Activated gamma-delta T cell (primary cell): Measurements from ENCODE around the gene ANKRD1.

ENCODE experiments used
- DNase-seq: peaks from one replicate; lab custom pipeline; 2025; lab: John Stamatoyannopoulos, UW

ANKRD1 gene

DNA sequence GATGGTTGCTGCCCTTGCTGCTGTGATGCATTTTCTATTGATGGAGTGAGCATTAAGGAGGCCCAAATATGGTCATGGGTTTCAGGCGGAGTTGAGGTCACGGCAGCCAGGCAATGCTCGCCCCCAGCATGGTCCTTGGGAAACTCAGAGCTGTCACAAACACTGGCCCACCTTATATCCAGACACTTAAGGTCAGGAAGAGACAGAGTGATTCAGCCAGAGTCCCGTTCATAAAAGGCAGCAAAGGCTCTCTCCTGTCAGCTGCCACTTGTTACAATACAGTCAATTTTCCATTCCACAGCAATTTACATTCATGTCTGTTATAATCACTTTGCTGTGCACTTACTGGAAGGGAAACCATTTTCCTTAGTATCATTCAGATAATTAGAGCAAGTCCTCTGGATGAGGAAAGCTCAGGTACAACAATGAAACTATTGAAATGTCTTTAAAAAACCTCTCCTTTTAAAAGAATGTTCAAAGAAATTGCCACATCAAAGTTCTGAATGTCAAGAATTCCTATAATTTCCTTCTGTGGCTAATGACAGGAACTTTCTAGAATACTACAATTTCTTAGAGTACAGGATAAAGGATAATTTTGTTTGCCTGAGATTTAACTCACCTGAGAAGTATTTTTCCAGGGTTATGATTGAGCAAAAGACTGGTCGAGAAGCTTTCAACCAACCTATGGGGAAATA, 14.8 kb upstream of the ANKRD1 start:
- no peak for DNase-seq

- no peak for DNase-seq
These were observed 10.3 kb upstream of the ANKRD1 start for GRCh38 chr10:90930971-90931871.

DNA sequence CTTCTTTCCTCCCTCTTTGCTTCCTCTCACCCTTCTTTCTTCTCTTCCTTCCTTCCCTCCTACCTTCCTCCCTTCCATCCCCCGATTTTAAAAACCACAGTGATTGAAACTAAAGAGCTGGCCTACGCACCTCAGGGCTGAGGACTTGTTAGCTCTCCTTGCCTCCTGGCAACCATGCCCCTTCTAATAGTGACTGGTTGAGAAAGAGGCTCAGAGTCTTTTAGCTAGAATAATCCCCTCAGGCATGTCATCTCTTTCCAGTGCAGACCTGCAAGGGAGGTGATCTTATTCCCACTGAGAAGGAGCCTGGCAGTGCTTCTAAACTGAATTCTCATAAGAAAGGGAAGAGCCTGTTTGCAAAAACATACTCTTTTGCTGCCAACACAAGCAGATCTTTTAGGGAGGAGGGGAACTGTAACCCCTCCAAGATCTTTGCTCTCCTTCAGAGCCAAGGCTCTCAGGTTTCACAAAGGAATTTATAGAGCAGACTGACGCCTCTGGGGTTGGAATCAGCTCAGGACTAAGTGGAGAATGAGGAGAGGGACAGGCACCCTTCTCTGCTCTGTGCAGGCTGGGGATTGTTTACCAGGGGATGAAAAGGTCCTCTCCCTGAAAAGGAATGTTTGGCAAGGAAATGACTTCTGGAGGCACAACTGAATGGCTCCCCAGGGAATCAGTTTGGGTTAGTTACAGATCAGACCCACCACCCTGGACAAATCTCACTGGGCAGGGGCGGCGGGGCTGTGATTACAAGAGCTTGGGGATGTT, 9.4 kb upstream of the ANKRD1 start:
- DNase-seq, result no peak

GRCh38 chr10:90929179-90929578, 8.3 kb upstream of the ANKRD1 start:
- DNase-seq, result no peak

GRCh38 chr10:90927293-90927692, 6.4 kb upstream of the ANKRD1 start:
- DNase-seq, result no peak

DNA sequence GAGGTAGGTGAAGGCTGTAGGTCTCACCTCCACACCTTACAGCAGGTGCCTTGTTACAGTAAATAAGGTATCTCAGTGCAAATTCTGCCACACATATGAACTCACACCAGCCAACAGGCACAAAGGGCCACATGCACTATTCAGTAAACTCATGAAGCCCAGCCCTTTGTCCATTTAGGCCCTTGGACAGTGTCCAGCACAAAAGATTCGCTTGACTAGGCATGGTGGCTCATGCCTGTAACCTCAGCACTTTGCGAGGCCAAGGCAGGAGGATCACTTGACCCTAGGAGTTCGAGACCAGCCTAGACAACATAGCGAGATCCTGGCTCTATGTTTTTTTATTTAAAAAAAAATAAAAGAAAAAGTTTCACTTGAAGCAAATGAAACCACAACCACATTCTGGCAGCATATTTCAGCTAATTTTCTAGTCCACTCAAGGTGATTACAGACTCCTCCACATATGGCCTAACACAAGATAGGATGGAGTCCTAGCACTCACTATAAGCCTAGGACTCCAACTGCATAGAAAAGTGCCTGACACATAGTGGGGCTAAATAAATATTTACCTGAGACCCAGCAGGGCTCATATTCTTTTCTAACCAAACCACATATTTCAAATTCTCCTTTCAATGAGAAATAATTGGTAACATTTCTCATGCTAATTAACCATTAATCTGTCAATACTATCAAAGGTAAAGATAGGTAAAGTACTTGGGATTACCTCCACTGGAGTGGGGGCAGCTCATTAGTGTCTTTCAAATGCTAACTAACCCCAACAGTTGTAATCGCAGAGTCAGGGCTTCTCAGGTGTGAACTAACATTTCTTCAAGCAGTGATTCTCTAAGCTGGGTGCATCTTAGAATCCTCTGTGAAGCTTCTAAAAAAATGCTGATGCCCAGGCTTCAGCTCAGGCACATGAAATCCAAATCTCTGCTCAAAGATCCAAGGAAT, 4.5 kb upstream of the ANKRD1 start:
- no peak for DNase-seq

- DNase-seq, result no peak
These were observed 3.7 kb upstream of the ANKRD1 start for GRCh38 chr10:90924552-90924951.

DNA sequence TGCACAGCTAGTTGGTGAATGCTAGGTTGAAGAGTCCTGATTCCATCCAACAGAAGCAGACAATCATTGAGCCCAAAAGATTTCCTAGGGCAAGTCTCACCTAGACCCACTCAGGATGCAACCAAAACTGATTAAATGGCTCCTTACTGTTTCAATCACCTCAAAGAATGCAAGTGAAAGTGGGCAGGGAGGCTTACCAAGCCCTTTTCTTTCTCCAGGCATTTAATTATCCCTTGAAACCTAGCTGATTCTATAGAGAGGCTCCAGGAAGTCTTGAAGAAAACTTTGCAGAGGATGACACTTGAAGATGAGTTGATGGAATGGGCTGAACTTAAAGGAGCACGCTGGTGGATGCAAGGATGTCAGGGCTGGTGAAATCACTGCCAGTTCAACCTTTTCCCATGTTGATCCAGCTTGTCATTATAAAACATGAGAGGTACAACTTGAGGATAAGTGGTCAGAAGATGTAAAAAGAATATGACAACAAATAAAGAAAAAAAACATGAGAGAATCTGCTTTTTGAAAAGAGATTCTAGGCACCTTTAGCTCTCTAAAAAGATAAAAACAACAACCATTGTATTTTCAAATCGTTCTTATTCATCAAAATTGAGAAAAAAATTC, 2.3 kb upstream of the ANKRD1 start:
- DNase-seq, result no peak

DNA sequence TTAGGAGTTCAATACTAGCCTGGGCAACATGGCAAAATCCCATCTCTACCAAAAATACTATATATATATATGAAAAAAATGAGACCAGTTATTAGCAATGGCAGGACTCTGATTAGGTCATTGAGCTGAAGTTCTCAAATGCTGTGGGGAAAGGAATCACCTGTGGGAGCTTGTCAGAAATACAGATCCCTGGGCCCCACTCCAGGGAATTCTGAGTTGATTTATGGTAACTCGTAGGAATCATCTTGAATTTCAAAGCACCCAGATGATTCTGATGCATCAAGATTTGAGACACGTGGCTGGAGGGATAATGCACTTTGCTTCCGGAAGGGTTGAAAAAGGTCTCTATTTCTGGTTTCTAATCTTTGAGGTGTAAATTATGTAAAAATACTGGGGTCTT, 1.0 kb upstream of the ANKRD1 start:
- DNase-seq, result no peak

- DNase-seq, result no peak
These were observed 958 bp downstream of the ANKRD1 start for GRCh38 chr10:90919683-90920574.

- DNase-seq, result no peak
These were observed 2.9 kb downstream of the ANKRD1 start for GRCh38 chr10:90917968-90918318.

- no peak for DNase-seq
These were observed 3.5 kb downstream of the ANKRD1 start for GRCh38 chr10:90917238-90917967.

- no peak for DNase-seq
These were observed 4.3 kb downstream of the ANKRD1 start for GRCh38 chr10:90916392-90917237.

DNA sequence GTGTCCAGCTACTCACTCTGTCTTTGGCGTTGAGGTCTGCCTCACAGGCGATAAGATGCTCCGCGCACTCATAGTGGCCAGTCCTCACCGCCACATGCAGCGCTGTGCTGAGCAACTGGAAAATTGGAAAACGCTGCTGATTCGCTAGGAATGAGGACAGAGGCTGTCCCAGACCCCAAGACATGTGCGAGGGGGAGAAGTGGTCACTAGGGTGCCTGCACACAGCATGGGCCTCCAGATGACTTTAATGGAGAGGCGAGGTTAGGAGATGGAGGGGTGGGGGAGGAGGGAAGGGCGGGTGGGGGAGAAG, 5.2 kb downstream of the ANKRD1 start:
- DNase-seq, result no peak

GRCh38 chr10:90914992-90915765, 5.7 kb downstream of the ANKRD1 start:
- no peak for DNase-seq

DNA sequence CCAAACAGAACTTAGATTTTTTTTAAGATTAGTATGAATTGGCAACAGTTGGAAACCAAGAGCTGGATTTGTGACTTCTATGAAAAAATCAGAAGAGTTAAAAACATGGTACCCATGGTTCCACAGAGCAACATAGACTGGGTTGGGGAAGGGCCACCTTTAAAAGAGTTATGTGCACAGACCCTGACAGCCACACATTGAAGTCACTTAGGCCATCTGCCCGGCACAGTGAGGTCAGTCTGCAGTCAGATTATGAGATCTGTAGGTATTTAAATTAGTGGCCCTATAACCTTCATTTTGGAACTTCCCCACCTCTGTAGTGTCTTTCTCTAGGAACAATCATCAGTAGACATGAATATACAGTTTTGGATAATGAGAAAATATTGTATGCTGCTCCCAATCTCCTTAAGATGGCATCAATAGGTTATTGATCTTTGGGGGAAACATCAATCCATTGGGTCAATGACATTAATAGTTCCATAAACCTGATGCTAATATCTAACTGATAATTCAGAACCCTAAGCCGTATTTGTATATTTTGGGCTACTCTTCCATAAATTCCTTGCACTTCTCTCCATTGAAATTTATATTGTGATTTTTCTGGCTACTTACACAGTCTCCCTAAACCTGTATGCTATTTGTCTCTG, 7.0 kb downstream of the ANKRD1 start:
- no peak for DNase-seq

DNA sequence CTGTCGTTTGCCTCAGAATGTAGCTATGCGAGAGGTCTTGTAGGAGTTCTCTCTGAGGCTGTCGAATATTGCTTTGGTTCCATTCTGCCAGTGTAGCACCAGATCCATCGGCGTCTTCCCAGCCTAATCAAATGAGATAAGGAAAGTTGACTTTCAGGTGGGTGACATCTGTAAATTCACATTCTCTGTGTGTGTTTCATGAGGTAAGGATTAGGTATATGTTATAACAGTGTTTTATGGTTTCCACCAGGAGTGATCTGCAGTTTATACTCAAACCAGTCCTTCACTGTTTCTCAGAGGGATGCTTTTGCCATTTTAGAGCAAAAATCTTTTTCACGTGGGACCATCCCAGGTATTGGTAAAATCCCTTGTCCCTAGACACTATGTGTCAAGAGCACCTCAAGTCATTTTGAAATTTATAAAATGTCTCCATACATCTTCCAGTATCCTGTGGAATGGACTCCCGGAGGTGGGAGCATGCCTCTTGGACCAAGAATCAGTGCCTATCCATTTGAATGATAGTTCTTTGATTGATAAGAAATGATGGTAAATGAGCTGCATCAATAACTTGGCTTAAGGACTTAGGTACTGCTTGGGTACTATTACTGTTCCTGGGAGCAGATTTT, 7.9 kb downstream of the ANKRD1 start:
- DNase-seq, result no peak
